Neural progenitor cell (in vitro differentiated cells): ENCODE measurements around the gene CEP19. TPM values are rescaled to one million over a fixed set of nuclear protein-coding genes. Genes with fewer than 3 reads are reported as not detected.

ENCODE experiments used
- DNase-seq: peaks from one replicate; pipeline ENCODE4 v3.0.0-alpha.2; 2016; ENCODE audit warnings: low spot score
- H2AFZ ChIP-seq: fragments of 200-600 bp; sonication (generic); replicated peaks from 2 replicates; pipeline ENCODE4 v1.6.1; 2016; ENCODE audit warnings: antibody characterized with exemption
- H3F3A ChIP-seq: fragments of 200-600 bp; sonication (generic); 2 replicates; pipeline ENCODE4 v1.6.1; 2016; ENCODE audit warnings: antibody characterized with exemption, low read depth
- H3K27ac ChIP-seq: fragments of 200-600 bp; sonication (generic); 2 replicates; pipeline ENCODE4 v1.5.1; 2016; ENCODE audit warnings: mild to moderate bottlenecking
- H3K27me3 ChIP-seq: fragments of 200-600 bp; sonication (generic); 2 replicates; pipeline ENCODE4 v1.6.1; 2016; ENCODE audit warnings: mild to moderate bottlenecking, moderate library complexity
- H3K36me3 ChIP-seq: fragments of 200-600 bp; sonication (generic); 2 replicates; pipeline ENCODE4 v1.5.1; 2016
- H3K4me1 ChIP-seq: fragments of 200-600 bp; sonication (generic); 2 replicates; pipeline ENCODE4 v1.6.1; 2016; ENCODE audit warnings: mixed run types
- H3K4me2 ChIP-seq: fragments of 200-600 bp; sonication (generic); 2 replicates; pipeline ENCODE4 v1.6.1; 2016
- H3K4me3 ChIP-seq: fragments of 200-600 bp; sonication (generic); 2 replicates; pipeline ENCODE4 v1.5.1; 2016
- H3K79me2 ChIP-seq: fragments of 200-600 bp; sonication (generic); 2 replicates; pipeline ENCODE4 v1.6.1; 2016; ENCODE audit warnings: low read depth
- H3K9ac ChIP-seq: fragments of 200-600 bp; sonication (generic); 2 replicates; pipeline ENCODE4 v1.6.1; 2016
- H3K9me3 ChIP-seq: fragments of 200-600 bp; sonication (generic); 2 replicates; pipeline ENCODE4 v1.5.1; 2016; ENCODE audit warnings: low read depth
- H4K20me1 ChIP-seq: fragments of 200-600 bp; sonication (generic); 2 replicates; pipeline ENCODE4 v1.6.1; 2016; ENCODE audit warnings: low read depth
- H3K27ac Mint-ChIP-seq: 3 replicates; pipeline ENCODE4 v1.8.0; 2021; ENCODE audit warnings: mixed read lengths
- H3K27me3 Mint-ChIP-seq: 2 replicates; pipeline ENCODE4 v1.8.0; 2022; ENCODE audit warnings: low read depth, mild to moderate bottlenecking, inconsistent platforms, moderate library complexity, mixed read lengths; ENCODE audit not compliant: insufficient read depth
- H3K36me3 Mint-ChIP-seq: 3 replicates; pipeline ENCODE4 v1.8.0; 2021; ENCODE audit warnings: mixed read lengths
- H3K4me1 Mint-ChIP-seq: 3 replicates; pipeline ENCODE4 v1.8.0; 2021; ENCODE audit warnings: mixed read lengths
- H3K4me3 Mint-ChIP-seq: 3 replicates; pipeline ENCODE4 v1.8.0; 2021; ENCODE audit warnings: mild to moderate bottlenecking, moderate library complexity, mixed read lengths
- H3K9me3 Mint-ChIP-seq: 3 replicates; pipeline ENCODE4 v1.8.0; 2020; ENCODE audit warnings: mixed read lengths
- CTCF ChIP-seq: fragments of 200-600 bp; sonication (generic); IDR thresholded peaks from 2 replicates; pipeline ENCODE4 v1.5.1; 2017; ENCODE audit warnings: antibody characterized with exemption, mild to moderate bottlenecking
- EZH2 ChIP-seq: fragments of 200-600 bp; sonication (generic); IDR thresholded peaks from 2 replicates; pipeline ENCODE4 v1.6.1; 2017; ENCODE audit warnings: antibody characterized with exemption, mild to moderate bottlenecking, moderate library complexity
- EZH2phosphoT487 ChIP-seq: fragments of 200-600 bp; sonication (generic); IDR thresholded peaks from 2 replicates; pipeline ENCODE4 v1.6.1; 2017; ENCODE audit warnings: antibody characterized with exemption
- total RNA-seq: library from RNA; depleted of rRNA; stranded (reverse); fragments of >200 nt; gene quantifications from 2 replicates; pipeline ENCODE4 v1.2.3, GENCODE V29; 2015; ENCODE audit warnings: low replicate concordance

CEP19 gene
- total RNA-seq, 1 donor from 2014 or later = 7.0 TPM

DNA sequence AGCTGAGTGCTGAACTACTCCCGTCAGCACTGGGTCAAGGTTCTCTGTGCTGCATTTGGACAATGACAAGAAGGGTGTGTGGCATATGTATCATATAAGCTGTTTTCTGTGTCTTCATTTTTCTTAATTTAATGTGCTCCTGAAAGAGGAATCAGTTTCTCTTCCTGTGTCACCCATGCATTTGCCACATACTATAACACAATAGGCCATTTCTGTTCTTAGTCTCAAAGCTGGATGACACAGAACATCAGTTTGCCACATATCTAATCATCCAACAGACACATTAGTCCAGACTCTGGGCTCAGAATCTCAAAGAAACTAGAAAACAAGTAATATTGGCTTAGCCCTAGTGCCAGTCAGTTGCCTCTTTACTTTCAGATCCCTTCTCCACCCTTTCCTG, 34.1 kb downstream of the CEP19 start:
- Histone ChIP-seq H3K9me3 (no peaks in the 10 kb centered on the region), H4K20me1 (no peaks in the 10 kb centered on the region), H3K9ac (no peak overlapping the region), H3K4me3 (no peak overlapping the region), H3F3A (no peaks in the 10 kb centered on the region), H3K27ac (no peak overlapping the region), H2AFZ (no peak overlapping the region), H3K4me1 (no peaks in the 10 kb centered on the region), H3K36me3 (no peaks in the 10 kb centered on the region), H3K79me2 (no peaks in the 10 kb centered on the region), H3K4me2 (no peak overlapping the region), H3K27me3 (no peaks in the 10 kb centered on the region)
- Mint-ChIP-seq H3K27me3 (peaks cover 12% of the 10 kb centered on the region), H3K4me3 (no peak overlapping the region), H3K9me3 (peaks cover 1% of the 10 kb centered on the region), H3K36me3 (no peaks in the 10 kb centered on the region), H3K4me1 (peaks cover 2% of the 10 kb centered on the region), H3K27ac (no peak overlapping the region)
- no peak for DNase-seq
- no peak for TF ChIP-seq CTCF
- no peak for TF ChIP-seq EZH2phosphoT487
- no peak for TF ChIP-seq EZH2

- H3K27me3 ChIP-seq = no peaks in the 10 kb centered on the region
- H3K4me2 ChIP-seq = no peak overlapping the region
- H3K4me1 ChIP-seq = no peaks in the 10 kb centered on the region
- H3K36me3 ChIP-seq = no peaks in the 10 kb centered on the region
- Mint-ChIP-seq H3K27ac (no peak overlapping the region), H3K9me3 (peaks cover 1% of the 10 kb centered on the region), H3K27me3 (peaks cover 11% of the 10 kb centered on the region), H3K4me3 (no peak overlapping the region), H3K36me3 (no peaks in the 10 kb centered on the region), H3K4me1 (no peaks in the 10 kb centered on the region)
- no peaks in the 10 kb centered on the region for H3K79me2 ChIP-seq
- H4K20me1 ChIP-seq = no peaks in the 10 kb centered on the region
- no peak overlapping the region for H3K27ac ChIP-seq
- no peak overlapping the region for H2AFZ ChIP-seq
- no peaks in the 10 kb centered on the region for H3K9me3 ChIP-seq
- no peak for DNase-seq
- TF ChIP-seq CTCF (no peak), EZH2 (no peak), EZH2phosphoT487 (no peak)
- no peaks in the 10 kb centered on the region for H3F3A ChIP-seq
- no peak overlapping the region for H3K4me3 ChIP-seq
- no peak overlapping the region for H3K9ac ChIP-seq
These were observed 34.7 kb downstream of the CEP19 start for GRCh38 chr3:196677353-196677752.

GRCh38 chr3:196673632-196674031, 38.4 kb downstream of the CEP19 start:
- DNase-seq = no peak
- Histone ChIP-seq H3K4me3 (no peak overlapping the region), H2AFZ (no peak overlapping the region), H3K9ac (no peak overlapping the region), H3K27me3 (no peaks in the 10 kb centered on the region), H3K4me1 (peaks cover 7% of the 10 kb centered on the region), H4K20me1 (no peaks in the 10 kb centered on the region), H3K9me3 (no peaks in the 10 kb centered on the region), H3K27ac (no peak overlapping the region), H3F3A (no peaks in the 10 kb centered on the region), H3K36me3 (no peaks in the 10 kb centered on the region), H3K79me2 (no peaks in the 10 kb centered on the region), H3K4me2 (no peak overlapping the region)
- TF ChIP-seq CTCF (no peak), EZH2phosphoT487 (no peak), EZH2 (no peak)
- H3K9me3 Mint-ChIP-seq = peaks cover 1% of the 10 kb centered on the region
- H3K4me1 Mint-ChIP-seq = peaks cover 7% of the 10 kb centered on the region
- no peak overlapping the region for H3K27ac Mint-ChIP-seq
- H3K27me3 Mint-ChIP-seq = peaks cover 9% of the 10 kb centered on the region
- no peaks in the 10 kb centered on the region for H3K36me3 Mint-ChIP-seq
- no peak overlapping the region for H3K4me3 Mint-ChIP-seq
